Left lung (tissue), 10 donors: Measurements from ENCODE around the gene EIF4G1. TPM values are rescaled to one million over a fixed set of nuclear protein-coding genes. Genes with fewer than 3 reads are reported as not detected.

Source experiments
- ATAC-seq: fragments of 200-7000 bp; cut with Tn5 transposase; one replicate; pipeline ENCODE4 v1.9.1; 2020; ENCODE audit warnings: moderate library complexity
- DNase-seq, 4 donors: peaks; one replicate each; pipeline ENCODE4 v3.0.0-alpha.2; 2013 to 2020
- H3K27ac ChIP-seq, 2 donors: fragments of 200-600 bp; sonication (generic) in 1 of 2; one replicate each; pipeline versions ENCODE4 v1.5.0 to v1.8.0; 2020 to 2021
- H3K27me3 ChIP-seq, 2 donors: fragments of 200-600 bp; sonication (generic) in 1 of 2; one replicate each; pipeline versions ENCODE4 v1.5.0 to v1.8.0; 2020 to 2021
- H3K36me3 ChIP-seq, 2 donors: fragments of 200-600 bp; sonication (generic) in 1 of 2; one replicate each; pipeline versions ENCODE4 v1.5.0 to v1.8.0; 2020 to 2021
- H3K4me1 ChIP-seq, 2 donors: fragments of 200-600 bp; one replicate each; pipeline ENCODE4 v1.8.0; 2021
- H3K4me3 ChIP-seq, 2 donors: fragments of 200-600 bp; sonication (generic) in 1 of 2; one replicate each; pipeline versions ENCODE4 v1.5.0 to v1.8.0; 2020 to 2021; ENCODE audit warnings: mild to moderate bottlenecking in 1 of 2
- H3K9me3 ChIP-seq, 2 donors: fragments of 200-600 bp; sonication (generic) in 1 of 2; one replicate each; pipeline versions ENCODE4 v1.5.0 to v1.8.0; 2020 to 2021
- CTCF ChIP-seq, 2 donors: fragments of 200-600 bp; sonication (generic) in 1 of 2; IDR thresholded peaks; one replicate each; pipeline versions ENCODE4 v1.5.0 to v1.8.0; 2021; ENCODE audit warnings: antibody characterized with exemption in 2 of 2
- intact Hi-C, 2 donors: fragments of 100-400 bp; cut with DNase I; formaldehyde crosslinking; loops; one replicate each; pipeline versions ENCODE4 v1.11.2 to v1.14.2; 2022
- polyA plus RNA-seq, 6 donors: library from polyadenylated mRNA; unstranded; fragments of 120-200 nt; gene quantifications; one replicate each; pipeline ENCODE4 v1.2.1, GENCODE V29; 2013; ENCODE audit not compliant: insufficient read length in 6 of 6
- total RNA-seq, 2 donors: library from RNA; stranded (reverse); fragmentation: NEBNext Ultra II Directional; extraction: Animal tissue kit (Norgen Biotek cat#: 25700); gene quantifications; one replicate each; pipeline ENCODE4 v1.2.1, GENCODE V29; 2021
- donor health status: DM: no; HTN: yes; CAD: no.
- donor health status: DM: no; HTN: no; CAD: no.

Gene EIF4G1
- total and polyA plus RNA-seq, 8 donors, result 158 to 406 (median 203) TPM

- DNase-seq, result no peak
- H3K9me3 ChIP-seq, result no peaks in the 10 kb centered on the region
- H3K27me3 ChIP-seq, result peaks cover 0 to 13% of the 10 kb centered on the region in 2 donors
- ATAC-seq, result no peak
- H3K4me1 ChIP-seq, result peaks cover 20 to 29% of the 10 kb centered on the region in 2 donors
- peaks cover 0 to 19% of the 10 kb centered on the region in 2 donors for H3K36me3 ChIP-seq
- peak overlapping the region in 1 of 2 donors; percentile 95 for H3K27ac ChIP-seq
- intact Hi-C loops, result no loop called here
- peak overlapping the region; percentile 94 to 95 for H3K4me3 ChIP-seq
- TF ChIP-seq CTCF (IDR thresholded peaks at IDR 0.05), result no peak
These were observed 46.6 kb downstream of the EIF4G1 start for GRCh38 chr3:184360929-184361531.

DNA sequence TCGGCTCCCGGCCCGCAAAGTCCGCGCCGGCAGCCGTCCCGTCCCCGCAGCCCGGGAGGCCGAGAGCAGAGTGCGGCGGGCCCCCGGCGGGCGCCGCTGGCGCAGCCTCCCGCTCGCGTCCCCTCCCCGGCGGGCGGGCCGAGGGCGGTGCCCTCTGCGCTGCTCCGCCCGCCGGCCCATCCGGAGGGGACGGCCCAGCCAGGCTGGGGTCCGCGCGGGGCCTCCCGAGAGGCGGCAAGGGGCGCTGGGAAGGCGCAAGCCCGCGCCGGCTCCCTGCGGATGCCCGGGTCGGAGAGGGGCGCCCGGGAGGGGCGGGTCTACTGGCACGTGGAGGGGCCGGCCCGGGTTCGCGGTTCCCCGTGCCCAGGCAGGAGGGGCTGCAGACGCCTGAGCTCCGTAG lies 47.1 kb downstream of the EIF4G1 start, which contains the start of the genes CLCN2 and POLR2H:
Gene CLCN2 (minus strand): TSS at position 74 of the 400 bp plus-strand sequence. CDS start 126 bp downstream, outside the sequence.
Gene POLR2H (plus strand): TSS at position 179 of the 400 bp plus-strand sequence. CDS start 1,783 bp downstream, outside the sequence.
- TF ChIP-seq CTCF (IDR thresholded peaks at IDR 0.05), result no peak
- ATAC-seq (peak; percentile 65), DNase-seq (peak; percentile 55 to 90 (median 79))
- Histone ChIP-seq H3K36me3 (peaks cover 0 to 24% of the 10 kb centered on the region in 2 donors), H3K4me3 (peak within 1 kb of the TSS; percentile 94 to 95), H3K27me3 (peaks cover 0 to 13% of the 10 kb centered on the region in 2 donors), H3K9me3 (no peaks in the 10 kb centered on the region), H3K4me1 (peaks cover 20 to 29% of the 10 kb centered on the region in 2 donors), H3K27ac (peak within 1 kb of the TSS; percentile 95 to 99)
- intact Hi-C loops, result no loop called here

DNA sequence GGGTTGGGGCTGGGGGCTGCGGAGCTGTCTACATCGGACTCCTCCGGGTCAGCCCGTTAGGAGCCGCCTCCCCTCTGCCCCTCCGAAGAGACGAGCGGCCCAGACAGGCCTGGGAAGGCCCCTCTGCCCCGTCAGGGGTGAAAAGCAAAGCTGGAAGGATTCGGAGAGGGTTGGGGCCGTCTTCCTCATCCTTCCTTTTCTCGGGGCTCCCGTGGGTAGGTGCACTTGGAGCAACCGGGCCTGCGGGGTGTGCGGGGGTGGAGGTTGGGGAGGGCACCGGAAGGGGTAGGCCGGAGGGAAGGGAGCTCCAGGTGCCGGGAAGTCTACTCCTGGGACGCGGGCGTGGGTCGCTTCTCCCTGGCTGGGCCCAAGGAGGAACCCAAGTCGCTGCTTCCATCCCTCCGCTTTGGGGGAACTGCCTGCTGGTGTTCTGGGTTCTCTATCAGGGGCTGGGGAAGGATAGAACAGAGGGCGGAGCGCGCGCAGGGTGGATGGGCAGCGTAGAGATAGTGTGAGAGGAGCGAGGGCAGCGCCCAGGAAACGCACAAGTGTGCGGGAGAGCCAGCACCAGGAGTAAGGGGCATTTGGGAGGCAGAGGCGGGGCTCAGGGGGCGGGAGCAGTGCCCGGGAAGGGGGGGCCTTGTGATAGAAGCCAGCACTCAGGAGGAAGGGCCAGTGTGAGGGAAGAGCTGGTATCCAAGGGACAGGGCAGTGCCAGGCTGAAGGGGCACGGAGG lies 47.7 kb downstream of the EIF4G1 start:
- H3K27me3 ChIP-seq, result peaks cover 0 to 13% of the 10 kb centered on the region in 2 donors
- no peak for TF ChIP-seq CTCF (IDR thresholded peaks at IDR 0.05)
- H3K4me1 ChIP-seq, result peaks cover 20 to 29% of the 10 kb centered on the region in 2 donors
- H3K36me3 ChIP-seq, result peaks cover 0 to 29% of the 10 kb centered on the region in 2 donors
- peak overlapping the region; percentile 95 to 99 for H3K27ac ChIP-seq
- H3K4me3 ChIP-seq, result peak overlapping the region; percentile 94 to 95
- intact Hi-C loops, result no loop called here
- ATAC-seq (peak; percentile 59), DNase-seq (peak in 2 of 4 donors; percentile 76 to 89)
- H3K9me3 ChIP-seq, result no peaks in the 10 kb centered on the region

GRCh38 chr3:184362668-184363546 lies 48.5 kb downstream of the EIF4G1 start:
- peak; percentile 79 for ATAC-seq

More at GRCh38 chr3:184362668-184363546, 48.5 kb downstream of the EIF4G1 start:
- intact Hi-C loops, result no loop called here
- Histone ChIP-seq H3K27me3 (peaks cover 0 to 13% of the 10 kb centered on the region in 2 donors), H3K36me3 (peaks cover 0 to 30% of the 10 kb centered on the region in 2 donors), H3K4me1 (peaks cover 20 to 29% of the 10 kb centered on the region in 2 donors), H3K9me3 (no peaks in the 10 kb centered on the region), H3K27ac (peak overlapping the region; percentile 95 to 99), H3K4me3 (peak overlapping the region; percentile 94 to 95)
- peak; percentile 31 for TF ChIP-seq CTCF (IDR thresholded peaks at IDR 0.05)
- peak; percentile 95 to 99 (median 97) for DNase-seq
